ENCODE results near the gene DAGLA.

DNA sequence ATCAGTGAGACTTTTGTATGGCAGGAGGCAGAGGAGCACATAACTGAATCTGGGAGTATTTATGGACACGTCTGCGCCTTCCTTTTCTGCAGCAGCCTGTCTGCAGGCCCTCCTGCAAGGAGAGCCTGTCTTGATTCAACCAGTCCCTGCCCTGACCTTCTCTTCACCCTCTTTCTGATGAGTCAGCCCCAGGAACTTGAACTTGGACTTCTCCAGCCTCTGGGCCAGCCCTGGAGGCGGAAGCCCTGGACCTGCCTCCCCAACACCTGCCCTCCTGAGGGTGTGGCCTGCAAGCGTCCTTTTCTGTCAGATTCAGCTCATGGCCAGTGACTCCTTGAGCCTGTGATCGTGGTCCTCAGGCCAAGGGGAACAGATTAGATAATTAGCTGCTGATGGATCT is 20.0 kb downstream of the DAGLA start:
- TF ChIP-seq CTCF (IDR thresholded peaks at IDR 0.05), result no peak
- TF ChIP-seq POLR2A (IDR thresholded peaks at IDR 0.05), result no peak
- TF ChIP-seq EP300 (IDR thresholded peaks at IDR 0.05), result no peak
